Activated T-helper 17 cell treated with anti-CD3 and anti-CD28 coated beads, Interleukin-2, amount 50 U/mL, for 72 hours (primary cell): ENCODE data around the gene TAB3. TPM values are rescaled to one million over a fixed set of nuclear protein-coding genes. Genes with fewer than 3 reads are reported as not detected.

Source experiments
- ATAC-seq: fragments of 150-1000 bp; cut with Tn5 transposase; replicated peaks from 2 replicates; pipeline ENCODE4 v1.10.0; 2021; ENCODE audit warnings: mild to moderate bottlenecking, moderate library complexity
- H3K27ac Mint-ChIP-seq: one replicate; pipeline ENCODE4 v1.8.0; 2022; ENCODE audit warnings: mixed read lengths
- H3K27me3 Mint-ChIP-seq: one replicate; pipeline ENCODE4 v1.8.0; 2022; ENCODE audit warnings: mixed read lengths
- H3K36me3 Mint-ChIP-seq: one replicate; pipeline ENCODE4 v1.8.0; 2022; ENCODE audit warnings: low read depth, mild to moderate bottlenecking, mixed read lengths
- H3K4me1 Mint-ChIP-seq: one replicate; pipeline ENCODE4 v1.8.0; 2022; ENCODE audit warnings: mixed read lengths
- H3K4me3 Mint-ChIP-seq: one replicate; pipeline ENCODE4 v1.8.0; 2022; ENCODE audit warnings: mild to moderate bottlenecking, mixed read lengths
- H3K9me3 Mint-ChIP-seq: one replicate; pipeline ENCODE4 v1.8.0; 2022; ENCODE audit warnings: mixed read lengths
- total RNA-seq, 2 donors: library from RNA; stranded (reverse); gene quantifications; one replicate each; pipeline ENCODE4 v1.2.3, GENCODE V29; 2022

Gene TAB3
- total RNA-seq, 2 donors from 2014 or later: 22.0 to 25.1 TPM

- no peak overlapping the region for H3K27ac Mint-ChIP-seq
- no peaks in the 10 kb centered on the region for H3K27me3 Mint-ChIP-seq
- H3K36me3 Mint-ChIP-seq: peaks cover 42% of the 10 kb centered on the region
- H3K9me3 Mint-ChIP-seq: no peaks in the 10 kb centered on the region
- H3K4me3 Mint-ChIP-seq: no peak overlapping the region
- H3K4me1 Mint-ChIP-seq: peaks cover 8% of the 10 kb centered on the region
- no peak for ATAC-seq
Measured at GRCh38 chrX:30870572-30870971, 18.5 kb downstream of the TAB3 start.

- Mint-ChIP-seq H3K36me3 (peaks cover 51% of the 10 kb centered on the region), H3K27ac (no peak overlapping the region), H3K27me3 (no peaks in the 10 kb centered on the region), H3K4me1 (no peaks in the 10 kb centered on the region), H3K9me3 (no peaks in the 10 kb centered on the region), H3K4me3 (no peak overlapping the region)
- ATAC-seq: no peak
Measured at GRCh38 chrX:30865612-30866011, 23.4 kb downstream of the TAB3 start.

- peak; percentile 40 for ATAC-seq
- H3K36me3 Mint-ChIP-seq: peaks cover 51% of the 10 kb centered on the region
- H3K9me3 Mint-ChIP-seq: no peaks in the 10 kb centered on the region
- H3K4me3 Mint-ChIP-seq: no peak overlapping the region
- H3K4me1 Mint-ChIP-seq: no peaks in the 10 kb centered on the region
- H3K27me3 Mint-ChIP-seq: no peaks in the 10 kb centered on the region
- no peak overlapping the region for H3K27ac Mint-ChIP-seq
Measured at GRCh38 chrX:30865015-30865414, 24.0 kb downstream of the TAB3 start.

- Mint-ChIP-seq H3K4me1 (no peaks in the 10 kb centered on the region), H3K27me3 (no peaks in the 10 kb centered on the region), H3K27ac (no peak overlapping the region), H3K36me3 (peaks cover 53% of the 10 kb centered on the region), H3K9me3 (no peaks in the 10 kb centered on the region), H3K4me3 (no peak overlapping the region)
- no peak for ATAC-seq
Measured at GRCh38 chrX:30864383-30864785, 24.7 kb downstream of the TAB3 start.

GRCh38 chrX:30863974-30864373 is 25.1 kb downstream of the TAB3 start:
- Mint-ChIP-seq H3K36me3 (peaks cover 53% of the 10 kb centered on the region), H3K27ac (no peak overlapping the region), H3K9me3 (no peaks in the 10 kb centered on the region), H3K27me3 (no peaks in the 10 kb centered on the region), H3K4me1 (no peaks in the 10 kb centered on the region), H3K4me3 (no peak overlapping the region)
- ATAC-seq: no peak

GRCh38 chrX:30858098-30858497 is 31.0 kb downstream of the TAB3 start:
- H3K4me1 Mint-ChIP-seq: no peaks in the 10 kb centered on the region
- ATAC-seq: no peak
- H3K36me3 Mint-ChIP-seq: peaks cover 68% of the 10 kb centered on the region
- H3K9me3 Mint-ChIP-seq: no peaks in the 10 kb centered on the region
- no peak overlapping the region for H3K27ac Mint-ChIP-seq
- H3K27me3 Mint-ChIP-seq: no peaks in the 10 kb centered on the region
- H3K4me3 Mint-ChIP-seq: no peak overlapping the region

GRCh38 chrX:30851449-30851848 is 37.6 kb downstream of the TAB3 start:
- Mint-ChIP-seq H3K36me3 (peaks cover 71% of the 10 kb centered on the region), H3K27ac (peak overlapping the region; percentile 33), H3K4me1 (no peaks in the 10 kb centered on the region), H3K27me3 (no peaks in the 10 kb centered on the region), H3K9me3 (no peaks in the 10 kb centered on the region), H3K4me3 (no peak overlapping the region)
- no peak for ATAC-seq

- peaks cover 73% of the 10 kb centered on the region for H3K36me3 Mint-ChIP-seq
- no peak for ATAC-seq
Measured at GRCh38 chrX:30835373-30835772, 53.7 kb downstream of the TAB3 start.

GRCh38 chrX:30833896-30834295 is 55.2 kb downstream of the TAB3 start:
- ATAC-seq: no peak

More at GRCh38 chrX:30835373-30835772, 53.7 kb downstream of the TAB3 start:
- H3K27me3 Mint-ChIP-seq: no peaks in the 10 kb centered on the region
- H3K4me1 Mint-ChIP-seq: peaks cover 6% of the 10 kb centered on the region
- H3K27ac Mint-ChIP-seq: no peak overlapping the region
- H3K4me3 Mint-ChIP-seq: no peak overlapping the region
- H3K9me3 Mint-ChIP-seq: no peaks in the 10 kb centered on the region

GRCh38 chrX:30831082-30831481 is 58.0 kb downstream of the TAB3 start:
- no peaks in the 10 kb centered on the region for H3K9me3 Mint-ChIP-seq
- no peaks in the 10 kb centered on the region for H3K27me3 Mint-ChIP-seq
- H3K4me1 Mint-ChIP-seq: peaks cover 6% of the 10 kb centered on the region
- peak overlapping the region; percentile 65 for H3K27ac Mint-ChIP-seq
- H3K36me3 Mint-ChIP-seq: peaks cover 49% of the 10 kb centered on the region
- H3K4me3 Mint-ChIP-seq: peak overlapping the region; percentile 60
- peak; percentile 92 for ATAC-seq

More at GRCh38 chrX:30833896-30834295, 55.2 kb downstream of the TAB3 start:
- Mint-ChIP-seq H3K27me3 (no peaks in the 10 kb centered on the region), H3K4me1 (peaks cover 6% of the 10 kb centered on the region), H3K4me3 (no peak overlapping the region), H3K36me3 (peaks cover 73% of the 10 kb centered on the region), H3K9me3 (no peaks in the 10 kb centered on the region), H3K27ac (no peak overlapping the region)

- Mint-ChIP-seq H3K4me3 (peak overlapping the region; percentile 60), H3K4me1 (peaks cover 6% of the 10 kb centered on the region), H3K36me3 (peaks cover 45% of the 10 kb centered on the region), H3K9me3 (no peaks in the 10 kb centered on the region), H3K27me3 (no peaks in the 10 kb centered on the region), H3K27ac (peak overlapping the region; percentile 65)
- ATAC-seq: peak; percentile 43
Measured at GRCh38 chrX:30830326-30830943, 58.6 kb downstream of the TAB3 start.

GRCh38 chrX:30824275-30824674 is 64.8 kb downstream of the TAB3 start:
- no peak for ATAC-seq
- H3K9me3 Mint-ChIP-seq: no peaks in the 10 kb centered on the region
- H3K4me1 Mint-ChIP-seq: no peaks in the 10 kb centered on the region
- H3K4me3 Mint-ChIP-seq: no peak overlapping the region
- no peaks in the 10 kb centered on the region for H3K27me3 Mint-ChIP-seq
- peaks cover 5% of the 10 kb centered on the region for H3K36me3 Mint-ChIP-seq
- H3K27ac Mint-ChIP-seq: no peak overlapping the region

GRCh38 chrX:30822764-30823163 is 66.3 kb downstream of the TAB3 start:
- Mint-ChIP-seq H3K27me3 (no peaks in the 10 kb centered on the region), H3K4me1 (no peaks in the 10 kb centered on the region), H3K9me3 (no peaks in the 10 kb centered on the region), H3K4me3 (no peak overlapping the region), H3K27ac (no peak overlapping the region), H3K36me3 (no peaks in the 10 kb centered on the region)
- no peak for ATAC-seq

GRCh38 chrX:30822068-30822681 is 66.9 kb downstream of the TAB3 start:
- no peak overlapping the region for H3K4me3 Mint-ChIP-seq
- H3K27me3 Mint-ChIP-seq: no peaks in the 10 kb centered on the region
- H3K36me3 Mint-ChIP-seq: no peaks in the 10 kb centered on the region
- H3K4me1 Mint-ChIP-seq: no peaks in the 10 kb centered on the region
- no peaks in the 10 kb centered on the region for H3K9me3 Mint-ChIP-seq
- H3K27ac Mint-ChIP-seq: no peak overlapping the region
- ATAC-seq: no peak

- Mint-ChIP-seq H3K27me3 (no peaks in the 10 kb centered on the region), H3K36me3 (no peaks in the 10 kb centered on the region), H3K27ac (no peak overlapping the region), H3K9me3 (no peaks in the 10 kb centered on the region), H3K4me1 (no peaks in the 10 kb centered on the region), H3K4me3 (no peak overlapping the region)
- ATAC-seq: no peak
Measured at GRCh38 chrX:30821116-30821515, 67.9 kb downstream of the TAB3 start.
